ENCODE data around the gene EDIL3. TPM values are rescaled to one million over a fixed set of nuclear protein-coding genes. Genes with fewer than 3 reads are reported as not detected.

The EDIL3 gene
- total and polyA plus RNA-seq, 2 donors (not counting 3 experiments of a cell fraction or from before 2014, with no cell fraction given): 9.1 to 28.8 TPM

DNA sequence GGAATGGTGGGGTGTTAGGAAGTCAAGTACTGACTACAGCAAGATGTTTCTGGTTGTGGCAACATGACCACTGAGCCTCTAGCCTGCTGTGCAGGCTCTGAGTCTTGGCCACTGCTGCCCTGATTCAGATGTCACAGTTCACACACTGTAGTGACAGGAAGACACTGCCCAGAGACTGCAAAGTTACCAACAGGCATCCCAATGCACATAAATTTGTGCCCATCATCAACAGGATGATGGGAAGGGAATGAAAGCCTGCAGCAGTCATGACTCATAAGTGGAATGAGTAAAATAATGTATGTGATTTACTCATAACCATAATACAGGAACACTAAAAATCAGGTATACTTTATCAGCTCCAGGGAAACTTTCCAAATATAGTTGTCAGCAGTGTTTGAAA, 412.4 kb downstream of the EDIL3 start:
- Histone ChIP-seq H3K4me1 (ENCODE audit: control insufficient read depth, extremely low read depth, insufficient read depth, low read length) (peaks cover 10% of the 10 kb centered on the region), H3K79me2 (ENCODE audit: control insufficient read depth, insufficient read depth, low read length) (no peaks in the 10 kb centered on the region), H3K27ac (ENCODE audit: insufficient read depth, low read depth, low read length) (no peak overlapping the region), H3K27me3 (ENCODE audit: control insufficient read depth in 2 of 2, insufficient read depth in 2 of 2, low read length in 2 of 2) (no peaks in the 10 kb centered on the region), H4K20me1 (replicated peaks; ENCODE audit: control insufficient read depth, extremely low read depth, insufficient read depth, low read length) (no peaks in the 10 kb centered on the region), H3K4me2 (ENCODE audit: insufficient read depth, low read length) (no peak overlapping the region), H3K4me3 (replicated peaks in 1 of 3; ENCODE audit: insufficient read depth in 1 of 3, low read depth in 1 of 3, low read length in 3 of 3) (no peak overlapping the region), H3K9me3 (replicated peaks; ENCODE audit: control insufficient read depth, insufficient read depth, low read length) (no peaks in the 10 kb centered on the region), H3K9me1 (replicated peaks; ENCODE audit: control insufficient read depth, extremely low read depth, insufficient read depth, low read length) (no peaks in the 10 kb centered on the region), H3K36me3 (ENCODE audit: control insufficient read depth in 2 of 2, extremely low read depth in 1 of 2, insufficient read depth in 2 of 2, low read length in 2 of 2) (no peaks in the 10 kb centered on the region), H3K9ac (replicated peaks; ENCODE audit: extremely low read depth, insufficient read depth, low read length) (no peak overlapping the region), H2AFZ (ENCODE audit: low read depth, low read length) (no peak overlapping the region)
- DNase-seq (ENCODE audit: low read depth, low spot score) (peak; percentile 21), FAIRE-seq (no peak)
- intact Hi-C loops (cut with micrococcal nuclease) (no loop called here), dilution Hi-C loops (cut with MboI; ENCODE audit: extremely low pct_ligation_motif_present, low sequenced_read_pairs) (no loop called here)
- BruUV-seq (replicated peaks): no TSS peak
- TF ChIP-seq GATA2 (IDR thresholded peaks at IDR 0.05; ENCODE audit: insufficient read depth, insufficient read length, low read depth, low read length): no peak
- peak; percentile 69 for TF ChIP-seq FOS (IDR thresholded peaks at IDR 0.05; ENCODE audit: borderline replicate concordance, insufficient read depth, low read length)
- TF ChIP-seq MYC (IDR thresholded peaks at IDR 0.05; ENCODE audit: low read depth, low read length): no peak
- TF ChIP-seq, protein P1, sequence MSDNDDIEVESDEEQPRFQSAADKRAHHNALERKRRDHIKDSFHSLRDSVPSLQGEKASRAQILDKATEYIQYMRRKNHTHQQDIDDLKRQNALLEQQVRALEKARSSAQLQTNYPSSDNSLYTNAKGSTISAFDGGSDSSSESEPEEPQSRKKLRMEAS (IDR thresholded peaks at IDR 0.05; ENCODE audit: insufficient read depth, insufficient read length): no peak
- no peak for TF ChIP-seq EZH2 (IDR thresholded peaks at IDR 0.05; ENCODE audit: borderline replicate concordance, low read depth, low read length, severe bottlenecking)
- TF ChIP-seq POLR2A (IDR thresholded peaks at IDR 0.05; ENCODE audit: low read depth, low read length): no peak
- ChIA-PET CTCF (no interaction called here), POLR2A (no interaction called here)

- H4K20me1 ChIP-seq (replicated peaks; ENCODE audit: control insufficient read depth, extremely low read depth, insufficient read depth, low read length): no peaks in the 10 kb centered on the region
- dilution Hi-C loops (cut with MboI; ENCODE audit: extremely low pct_ligation_motif_present, low sequenced_read_pairs) (no loop called here), intact Hi-C loops (cut with micrococcal nuclease) (no loop called here)
- no peaks in the 10 kb centered on the region for H3K9me1 ChIP-seq (replicated peaks; ENCODE audit: control insufficient read depth, extremely low read depth, insufficient read depth, low read length)
- peaks cover 19% of the 10 kb centered on the region for H3K4me1 ChIP-seq (ENCODE audit: control insufficient read depth, extremely low read depth, insufficient read depth, low read length)
- no peaks in the 10 kb centered on the region for H3K27me3 ChIP-seq (ENCODE audit: control insufficient read depth in 2 of 2, insufficient read depth in 2 of 2, low read length in 2 of 2)
- no peak for FAIRE-seq
- H3K79me2 ChIP-seq (ENCODE audit: control insufficient read depth, insufficient read depth, low read length): no peaks in the 10 kb centered on the region
- no peak overlapping the region for H3K4me2 ChIP-seq (ENCODE audit: insufficient read depth, low read length)
- no peak for DNase-seq (ENCODE audit: low read depth, low spot score)
- H3K4me3 ChIP-seq (replicated peaks in 1 of 3; ENCODE audit: insufficient read depth in 1 of 3, low read depth in 1 of 3, low read length in 3 of 3): no peak overlapping the region
- no TSS peak for BruUV-seq (replicated peaks)
- H2AFZ ChIP-seq (ENCODE audit: low read depth, low read length): no peak overlapping the region
- CTCF ChIA-PET: interaction anchor here (1.1 to 1.6 kb wide), 4 partner anchors 15 to 49 kb away, joined by 3 to 5 read pairs (median 4); no protein-coding TSS in a partner anchor
- TF ChIP-seq FOS (IDR thresholded peaks at IDR 0.05; ENCODE audit: borderline replicate concordance, insufficient read depth, low read length) (no peak), GATA2 (IDR thresholded peaks at IDR 0.05; ENCODE audit: insufficient read depth, insufficient read length, low read depth, low read length) (no peak), POLR2A (IDR thresholded peaks at IDR 0.05; ENCODE audit: low read depth, low read length) (no peak), POLR2AphosphoS5 (IDR thresholded peaks at IDR 0.05; ENCODE audit: insufficient read depth, low read depth, low read length) (no peak), JUN (IDR thresholded peaks at IDR 0.05; ENCODE audit: borderline replicate concordance, insufficient read depth, insufficient read length, low read depth) (no peak), EZH2 (IDR thresholded peaks at IDR 0.05; ENCODE audit: borderline replicate concordance, low read depth, low read length, severe bottlenecking) (no peak), CTCF (IDR thresholded peaks at IDR 0.05; ENCODE audit: extremely low read depth in 1 of 2, insufficient read depth in 1 of 2, low read depth in 1 of 2, low read length in 2 of 2) (no peak), MYC (IDR thresholded peaks at IDR 0.05; ENCODE audit: low read depth, low read length) (no peak)
- TF ChIP-seq, protein P1 (IDR thresholded peaks at IDR 0.05; ENCODE audit: insufficient read depth, insufficient read length): no peak
- no peaks in the 10 kb centered on the region for H3K36me3 ChIP-seq (ENCODE audit: control insufficient read depth in 2 of 2, extremely low read depth in 1 of 2, insufficient read depth in 2 of 2, low read length in 2 of 2)
- H3K9ac ChIP-seq (replicated peaks; ENCODE audit: extremely low read depth, insufficient read depth, low read length): no peak overlapping the region
- no peak overlapping the region for H3K27ac ChIP-seq (ENCODE audit: insufficient read depth, low read depth, low read length)
- no peaks in the 10 kb centered on the region for H3K9me3 ChIP-seq (replicated peaks; ENCODE audit: control insufficient read depth, insufficient read depth, low read length)
- POLR2A ChIA-PET: no interaction called here
These were observed 417.3 kb downstream of the EDIL3 start for GRCh38 chr5:83967417-83967816.
